ENCODE data around the gene SLC6A12.
"Not testable (repeated sequence)": the region's sequence is repeated elsewhere in the genome, so short reads cannot be mapped to it uniquely, and the experiment has no call there.

- TF ChIP-seq, protein P1, sequence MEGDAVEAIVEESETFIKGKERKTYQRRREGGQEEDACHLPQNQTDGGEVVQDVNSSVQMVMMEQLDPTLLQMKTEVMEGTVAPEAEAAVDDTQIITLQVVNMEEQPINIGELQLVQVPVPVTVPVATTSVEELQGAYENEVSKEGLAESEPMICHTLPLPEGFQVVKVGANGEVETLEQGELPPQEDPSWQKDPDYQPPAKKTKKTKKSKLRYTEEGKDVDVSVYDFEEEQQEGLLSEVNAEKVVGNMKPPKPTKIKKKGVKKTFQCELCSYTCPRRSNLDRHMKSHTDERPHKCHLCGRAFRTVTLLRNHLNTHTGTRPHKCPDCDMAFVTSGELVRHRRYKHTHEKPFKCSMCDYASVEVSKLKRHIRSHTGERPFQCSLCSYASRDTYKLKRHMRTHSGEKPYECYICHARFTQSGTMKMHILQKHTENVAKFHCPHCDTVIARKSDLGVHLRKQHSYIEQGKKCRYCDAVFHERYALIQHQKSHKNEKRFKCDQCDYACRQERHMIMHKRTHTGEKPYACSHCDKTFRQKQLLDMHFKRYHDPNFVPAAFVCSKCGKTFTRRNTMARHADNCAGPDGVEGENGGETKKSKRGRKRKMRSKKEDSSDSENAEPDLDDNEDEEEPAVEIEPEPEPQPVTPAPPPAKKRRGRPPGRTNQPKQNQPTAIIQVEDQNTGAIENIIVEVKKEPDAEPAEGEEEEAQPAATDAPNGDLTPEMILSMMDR (IDR thresholded peaks at IDR 0.05; ENCODE audit: insufficient read depth, low read length) = not testable (repeated sequence)
- not testable (repeated sequence) for TF ChIP-seq POLR2AphosphoS5 (IDR thresholded peaks at IDR 0.05; ENCODE audit: low read depth); GABPA (IDR thresholded peaks at IDR 0.05; ENCODE audit: low read depth); SPI1 (IDR thresholded peaks at IDR 0.05; ENCODE audit: borderline replicate concordance, low read depth)
- TF ChIP-seq, protein P2, sequence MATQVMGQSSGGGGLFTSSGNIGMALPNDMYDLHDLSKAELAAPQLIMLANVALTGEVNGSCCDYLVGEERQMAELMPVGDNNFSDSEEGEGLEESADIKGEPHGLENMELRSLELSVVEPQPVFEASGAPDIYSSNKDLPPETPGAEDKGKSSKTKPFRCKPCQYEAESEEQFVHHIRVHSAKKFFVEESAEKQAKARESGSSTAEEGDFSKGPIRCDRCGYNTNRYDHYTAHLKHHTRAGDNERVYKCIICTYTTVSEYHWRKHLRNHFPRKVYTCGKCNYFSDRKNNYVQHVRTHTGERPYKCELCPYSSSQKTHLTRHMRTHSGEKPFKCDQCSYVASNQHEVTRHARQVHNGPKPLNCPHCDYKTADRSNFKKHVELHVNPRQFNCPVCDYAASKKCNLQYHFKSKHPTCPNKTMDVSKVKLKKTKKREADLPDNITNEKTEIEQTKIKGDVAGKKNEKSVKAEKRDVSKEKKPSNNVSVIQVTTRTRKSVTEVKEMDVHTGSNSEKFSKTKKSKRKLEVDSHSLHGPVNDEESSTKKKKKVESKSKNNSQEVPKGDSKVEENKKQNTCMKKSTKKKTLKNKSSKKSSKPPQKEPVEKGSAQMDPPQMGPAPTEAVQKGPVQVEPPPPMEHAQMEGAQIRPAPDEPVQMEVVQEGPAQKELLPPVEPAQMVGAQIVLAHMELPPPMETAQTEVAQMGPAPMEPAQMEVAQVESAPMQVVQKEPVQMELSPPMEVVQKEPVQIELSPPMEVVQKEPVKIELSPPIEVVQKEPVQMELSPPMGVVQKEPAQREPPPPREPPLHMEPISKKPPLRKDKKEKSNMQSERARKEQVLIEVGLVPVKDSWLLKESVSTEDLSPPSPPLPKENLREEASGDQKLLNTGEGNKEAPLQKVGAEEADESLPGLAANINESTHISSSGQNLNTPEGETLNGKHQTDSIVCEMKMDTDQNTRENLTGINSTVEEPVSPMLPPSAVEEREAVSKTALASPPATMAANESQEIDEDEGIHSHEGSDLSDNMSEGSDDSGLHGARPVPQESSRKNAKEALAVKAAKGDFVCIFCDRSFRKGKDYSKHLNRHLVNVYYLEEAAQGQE (IDR thresholded peaks at IDR 0.05; ENCODE audit: insufficient replicate concordance, low read depth) = not testable (repeated sequence)
Measured at GRCh38 chr12:217029-217428, 3.1 kb upstream of the SLC6A12 start.

Data from HL-60 (cell line).